ENCODE measurements around the gene TRIM32. TPM values are rescaled to one million over a fixed set of nuclear protein-coding genes. Genes with fewer than 3 reads are reported as not detected.

TRIM32 gene
- total RNA-seq, 4 donors from 2014 or later = 12.6 to 25.8 (median 24.3) TPM

- no peak for ATAC-seq
- no peak overlapping the region for H3K4me3 ChIP-seq
- intact Hi-C loops (cut with DNase I; ENCODE audit: low total_unique reads) (no loop called here), in situ Hi-C loops (cut with MboI; ENCODE audit: low sequenced_read_pairs in 4 of 4) (loop anchor here in 2 of 4 donors (25.0 kb wide), 3 partner anchors 511 to 1086 kb away; partner anchors contain the start of gene PAPPA (in 1 of the 2))
- no peaks in the 10 kb centered on the region for H3K27me3 ChIP-seq
- TF ChIP-seq CTCF (IDR thresholded peaks at IDR 0.05 in 4 of 5, conservative IDR thresholded peaks at IDR 0.05 in 1 of 5) (no peak), POLR2A (IDR thresholded peaks at IDR 0.05) (no peak)
- H3K36me3 ChIP-seq = no peaks in the 10 kb centered on the region
- peaks cover 0 to 4% (median 0%) of the 10 kb centered on the region in 3 donors for H3K9me3 ChIP-seq
- no peak overlapping the region for H3K27ac ChIP-seq
- peaks cover 0 to 7% of the 10 kb centered on the region in 2 donors for H3K4me1 ChIP-seq
- no peak for DNase-seq
Observed at GRCh38 chr9:116673375-116673774, 13.7 kb upstream of the TRIM32 start.

- ATAC-seq = no peak
- Histone ChIP-seq H3K9me3 (peaks cover 0 to 4% (median 0%) of the 10 kb centered on the region in 3 donors), H3K36me3 (no peaks in the 10 kb centered on the region), H3K4me1 (peaks cover 0 to 7% of the 10 kb centered on the region in 2 donors), H3K4me3 (no peak overlapping the region), H3K27ac (no peak overlapping the region), H3K27me3 (no peaks in the 10 kb centered on the region)
- DNase-seq = no peak
- in situ Hi-C loops (cut with MboI; ENCODE audit: low sequenced_read_pairs in 4 of 4) = loop anchor here in 2 of 4 donors (25.0 kb wide), 3 partner anchors 512 to 1087 kb away; partner anchors contain the start of gene PAPPA (in 1 of the 2)
- intact Hi-C loops (cut with DNase I; ENCODE audit: low total_unique reads) = no loop called here
- TF ChIP-seq CTCF (IDR thresholded peaks at IDR 0.05 in 4 of 5, conservative IDR thresholded peaks at IDR 0.05 in 1 of 5) (no peak), POLR2A (IDR thresholded peaks at IDR 0.05) (no peak)
Observed at GRCh38 chr9:116674210-116674980, 12.7 kb upstream of the TRIM32 start.

DNA sequence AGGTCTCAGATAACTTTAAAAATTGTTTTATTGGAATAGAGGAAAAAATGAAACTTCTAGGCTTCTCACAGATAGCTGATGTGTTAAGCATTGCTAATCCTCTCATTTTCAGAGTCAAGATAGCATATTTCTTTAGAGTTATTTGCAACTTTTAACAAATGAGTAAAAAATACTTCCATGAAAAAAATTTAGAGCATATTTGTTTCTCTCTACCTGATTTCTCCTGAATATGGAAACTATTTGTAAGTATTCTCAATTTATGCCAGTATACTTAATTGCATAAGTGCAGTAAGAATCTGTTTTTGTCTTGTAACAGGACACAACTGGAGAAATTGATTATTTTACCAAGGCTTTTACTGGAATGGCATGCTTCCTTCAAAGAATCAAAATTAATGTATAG lies 3.6 kb upstream of the TRIM32 start:
- no peaks in the 10 kb centered on the region for H3K27me3 ChIP-seq
- intact Hi-C loops (cut with DNase I; ENCODE audit: low total_unique reads) (no loop called here), in situ Hi-C loops (cut with MboI; ENCODE audit: low sequenced_read_pairs in 4 of 4) (no loop called here)
- TF ChIP-seq POLR2A (IDR thresholded peaks at IDR 0.05) (no peak), CTCF (IDR thresholded peaks at IDR 0.05 in 4 of 5, conservative IDR thresholded peaks at IDR 0.05 in 1 of 5) (no peak)
- no peaks in the 10 kb centered on the region for H3K9me3 ChIP-seq
- H3K4me3 ChIP-seq = no peak overlapping the region
- peaks cover 16 to 18% of the 10 kb centered on the region in 2 donors for H3K4me1 ChIP-seq
- H3K36me3 ChIP-seq = no peaks in the 10 kb centered on the region
- ATAC-seq (no peak), DNase-seq (no peak)
- H3K27ac ChIP-seq = no peak overlapping the region

GRCh38 chr9:116685166-116685565 lies 1.9 kb upstream of the TRIM32 start:
- Histone ChIP-seq H3K4me3 (no peak overlapping the region), H3K4me1 (peaks cover 32% of the 10 kb centered on the region in 2 donors), H3K27me3 (no peaks in the 10 kb centered on the region), H3K9me3 (no peaks in the 10 kb centered on the region), H3K36me3 (no peaks in the 10 kb centered on the region), H3K27ac (no peak overlapping the region)
- no peak for TF ChIP-seq CTCF (IDR thresholded peaks at IDR 0.05 in 4 of 5, conservative IDR thresholded peaks at IDR 0.05 in 1 of 5)
- no peak for TF ChIP-seq POLR2A (IDR thresholded peaks at IDR 0.05)
- no peak for ATAC-seq
- in situ Hi-C loops (cut with MboI; ENCODE audit: low sequenced_read_pairs in 4 of 4) = no loop called here
- DNase-seq = no peak
- intact Hi-C loops (cut with DNase I; ENCODE audit: low total_unique reads) = no loop called here
